Activated B cell treated with CpG ODN at 0.5 μM for 24 hours (primary cell): ENCODE data around the gene DTNA. TPM values are rescaled to one million over a fixed set of nuclear protein-coding genes. Genes with fewer than 3 reads are reported as not detected.

Experiments used
- ATAC-seq: fragments of 200-7000 bp; cut with Tn5 transposase; one replicate; pipeline ENCODE4 v1.10.0; 2021; ENCODE audit warnings: low read depth, mild to moderate bottlenecking, moderate library complexity
- CTCF ChIA-PET: fragments of 350-600 bp; sonication (Branson Sonifier 250); formaldehyde crosslinking; loops from one replicate; lab custom pipeline; 2021; ENCODE audit warnings: antibody characterized with exemption; lab: Charles Lee
- POLR2A ChIA-PET: fragments of 350-600 bp; sonication (Branson Sonifier 250); formaldehyde crosslinking; loops from one replicate; lab custom pipeline; 2021; ENCODE audit warnings: antibody characterized with exemption; lab: Charles Lee
- DNase-seq: peaks from one replicate; pipeline ENCODE4 v3.0.0; 2022
- H3K27ac Mint-ChIP-seq: one replicate; pipeline ENCODE4 v1.8.0; 2020; ENCODE audit warnings: mixed read lengths
- H3K27me3 Mint-ChIP-seq: one replicate; pipeline ENCODE4 v1.8.0; 2021; ENCODE audit warnings: mixed read lengths
- H3K36me3 Mint-ChIP-seq: one replicate; pipeline ENCODE4 v1.8.0; 2021; ENCODE audit warnings: low read depth, mixed read lengths
- H3K4me1 Mint-ChIP-seq: one replicate; pipeline ENCODE4 v1.8.0; 2021; ENCODE audit warnings: mixed read lengths
- H3K4me3 Mint-ChIP-seq: one replicate; pipeline ENCODE4 v1.8.0; 2020; ENCODE audit warnings: mild to moderate bottlenecking, mixed read lengths
- H3K9me3 Mint-ChIP-seq: one replicate; pipeline ENCODE4 v1.8.0; 2020; ENCODE audit warnings: mixed read lengths
- intact Hi-C: fragments of 100-400 bp; cut with micrococcal nuclease; formaldehyde crosslinking; loops from one replicate; pipeline ENCODE4 v1.15.1; 2024
- total RNA-seq: library from RNA; stranded (reverse); gene quantifications from 2 replicates; pipeline ENCODE4 v1.2.3, GENCODE V29; 2022
- TF ChIP-seq, protein P1 (sequence below): fragments of 200-600 bp; IDR thresholded peaks from one replicate; pipeline ENCODE4 v1.8.0; 2022; ENCODE audit warnings: antibody characterized with exemption, mild to moderate bottlenecking

DTNA gene
- total RNA-seq, 1 donor from 2014 or later, result not detected

DNA sequence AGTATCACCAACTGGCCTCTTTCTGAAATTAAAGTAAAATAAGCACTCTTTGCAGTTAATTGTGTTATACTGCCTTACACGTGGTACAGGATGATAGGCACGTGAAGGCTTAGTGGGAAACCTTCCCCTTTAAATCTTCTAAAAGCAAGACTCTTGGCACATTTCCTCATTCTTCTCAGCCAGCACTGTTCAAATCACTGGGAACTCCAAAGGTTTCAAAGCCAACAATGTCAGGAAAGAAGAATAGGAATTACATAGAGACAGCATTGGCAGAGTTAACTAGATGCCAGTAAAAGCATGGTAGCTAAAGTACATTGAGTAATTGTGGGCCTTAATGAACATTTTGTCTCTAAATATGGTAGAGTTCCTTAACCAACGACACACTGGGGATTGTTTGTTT lies 96.4 kb downstream of the DTNA start:
- intact Hi-C loops, result no loop called here
- Mint-ChIP-seq H3K27ac (no peak overlapping the region), H3K4me1 (no peaks in the 10 kb centered on the region), H3K9me3 (no peaks in the 10 kb centered on the region), H3K36me3 (no peaks in the 10 kb centered on the region), H3K27me3 (peaks cover 4% of the 10 kb centered on the region), H3K4me3 (no peak overlapping the region)
- TF ChIP-seq, protein P1, sequence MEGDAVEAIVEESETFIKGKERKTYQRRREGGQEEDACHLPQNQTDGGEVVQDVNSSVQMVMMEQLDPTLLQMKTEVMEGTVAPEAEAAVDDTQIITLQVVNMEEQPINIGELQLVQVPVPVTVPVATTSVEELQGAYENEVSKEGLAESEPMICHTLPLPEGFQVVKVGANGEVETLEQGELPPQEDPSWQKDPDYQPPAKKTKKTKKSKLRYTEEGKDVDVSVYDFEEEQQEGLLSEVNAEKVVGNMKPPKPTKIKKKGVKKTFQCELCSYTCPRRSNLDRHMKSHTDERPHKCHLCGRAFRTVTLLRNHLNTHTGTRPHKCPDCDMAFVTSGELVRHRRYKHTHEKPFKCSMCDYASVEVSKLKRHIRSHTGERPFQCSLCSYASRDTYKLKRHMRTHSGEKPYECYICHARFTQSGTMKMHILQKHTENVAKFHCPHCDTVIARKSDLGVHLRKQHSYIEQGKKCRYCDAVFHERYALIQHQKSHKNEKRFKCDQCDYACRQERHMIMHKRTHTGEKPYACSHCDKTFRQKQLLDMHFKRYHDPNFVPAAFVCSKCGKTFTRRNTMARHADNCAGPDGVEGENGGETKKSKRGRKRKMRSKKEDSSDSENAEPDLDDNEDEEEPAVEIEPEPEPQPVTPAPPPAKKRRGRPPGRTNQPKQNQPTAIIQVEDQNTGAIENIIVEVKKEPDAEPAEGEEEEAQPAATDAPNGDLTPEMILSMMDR, result no peak
- CTCF ChIA-PET, result no interaction called here
- ATAC-seq, result no peak
- POLR2A ChIA-PET, result no interaction called here
- DNase-seq, result no peak

DNA sequence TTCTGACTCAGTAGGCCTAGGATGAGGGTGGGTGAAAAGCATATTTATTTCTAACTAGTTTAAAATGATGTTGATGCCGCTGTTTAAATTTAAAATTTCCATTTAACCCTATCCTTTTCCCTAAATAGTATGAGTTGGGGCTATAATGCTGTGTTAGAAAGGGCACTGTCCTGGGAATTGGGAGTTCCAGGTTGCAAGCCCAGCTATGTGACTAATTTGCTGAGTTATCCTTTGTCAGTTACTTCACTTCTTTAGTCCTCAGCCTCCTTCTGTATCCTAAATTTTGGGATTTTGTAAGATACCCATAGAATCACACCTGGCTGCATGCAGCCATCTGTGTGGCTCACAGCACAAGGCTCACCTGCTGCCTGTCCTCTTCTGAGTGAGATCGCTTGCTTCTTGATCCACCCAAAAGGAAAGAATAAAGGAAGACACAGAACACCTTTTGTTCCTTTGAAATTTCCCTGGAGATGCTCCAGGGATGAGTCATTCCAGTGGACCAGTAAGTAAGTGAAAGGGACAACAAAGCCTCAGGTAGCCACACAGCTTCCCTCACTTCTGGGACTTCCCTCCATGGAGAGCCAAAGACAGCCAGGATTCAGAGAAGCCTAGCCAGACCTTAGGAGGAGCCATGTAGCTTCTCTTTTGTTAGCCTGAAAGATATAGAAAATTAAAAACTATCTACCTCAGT lies 97.2 kb downstream of the DTNA start:
- Mint-ChIP-seq H3K4me3 (no peak overlapping the region), H3K27me3 (peaks cover 4% of the 10 kb centered on the region), H3K27ac (no peak overlapping the region), H3K9me3 (no peaks in the 10 kb centered on the region), H3K4me1 (no peaks in the 10 kb centered on the region), H3K36me3 (no peaks in the 10 kb centered on the region)
- intact Hi-C loops, result no loop called here
- POLR2A ChIA-PET, result no interaction called here
- DNase-seq (no peak), ATAC-seq (no peak)
- CTCF ChIA-PET, result interaction anchor here (1.1 kb wide), 1 partner anchor 19 kb away, joined by 3 read pairs; no protein-coding TSS in a partner anchor
- TF ChIP-seq, protein P1, result no peak

DNA sequence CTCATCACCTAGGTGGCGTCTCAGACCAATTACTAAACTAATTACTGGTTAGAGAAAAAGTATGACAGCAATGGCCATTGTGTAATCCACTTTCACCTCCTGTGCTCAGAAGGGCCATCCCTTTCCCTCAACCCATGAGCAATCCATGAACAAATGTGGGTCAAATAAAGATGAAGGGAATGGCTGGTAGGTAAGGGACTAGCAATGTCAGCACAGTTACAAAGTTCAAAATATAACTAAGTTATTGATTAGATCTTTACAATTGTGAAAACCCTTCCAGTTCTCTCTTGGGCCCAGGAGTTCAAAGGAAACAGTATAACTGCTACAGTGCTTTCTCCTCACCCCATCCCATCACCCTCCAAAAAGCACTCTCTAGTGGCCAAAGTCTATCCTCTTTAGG lies 98.3 kb downstream of the DTNA start:
- Mint-ChIP-seq H3K4me3 (no peak overlapping the region), H3K9me3 (no peaks in the 10 kb centered on the region), H3K4me1 (no peaks in the 10 kb centered on the region), H3K27me3 (peaks cover 4% of the 10 kb centered on the region), H3K27ac (no peak overlapping the region), H3K36me3 (no peaks in the 10 kb centered on the region)
- CTCF ChIA-PET, result interaction anchor here (1.1 kb wide), 1 partner anchor 21 kb away, joined by 3 read pairs; no protein-coding TSS in a partner anchor
- TF ChIP-seq, protein P1, result no peak
- POLR2A ChIA-PET, result no interaction called here
- ATAC-seq, result no peak
- no peak for DNase-seq
- intact Hi-C loops, result no loop called here

DNA sequence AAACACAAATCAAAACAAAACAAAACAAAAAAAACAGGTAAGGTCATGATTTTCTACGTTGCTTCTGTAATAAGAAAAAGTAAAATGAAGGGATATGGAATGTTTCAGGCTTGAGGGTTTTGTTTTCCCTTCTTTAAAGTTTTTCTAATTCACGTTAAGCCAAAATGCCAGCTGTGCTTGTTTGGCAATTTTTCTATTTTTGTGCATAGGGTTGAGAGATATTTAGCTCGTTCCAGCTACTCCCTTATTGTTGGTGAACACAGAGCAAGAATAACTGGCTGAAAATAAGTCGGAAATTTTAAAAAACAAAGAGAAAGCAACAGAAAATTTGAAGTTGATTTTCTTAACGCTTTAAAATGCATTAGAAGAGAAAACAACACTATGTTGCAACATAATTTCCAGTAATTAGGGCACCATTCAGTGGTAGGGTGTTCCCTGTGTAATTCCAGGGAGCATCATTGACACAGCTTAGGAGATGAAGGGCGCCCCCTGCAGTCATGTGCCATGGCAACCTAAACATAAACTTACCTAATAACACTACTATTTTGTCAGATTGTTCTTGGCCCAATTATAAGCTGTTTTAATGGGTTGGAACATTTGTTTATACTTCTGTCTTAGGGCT lies 99.5 kb downstream of the DTNA start:
- no peak for DNase-seq
- POLR2A ChIA-PET, result no interaction called here
- intact Hi-C loops, result no loop called here
- Mint-ChIP-seq H3K36me3 (no peaks in the 10 kb centered on the region), H3K4me1 (no peaks in the 10 kb centered on the region), H3K4me3 (no peak overlapping the region), H3K27ac (no peak overlapping the region), H3K27me3 (peaks cover 7% of the 10 kb centered on the region), H3K9me3 (no peaks in the 10 kb centered on the region)
- CTCF ChIA-PET, result no interaction called here
- TF ChIP-seq, protein P1, result no peak
- ATAC-seq, result no peak

DNA sequence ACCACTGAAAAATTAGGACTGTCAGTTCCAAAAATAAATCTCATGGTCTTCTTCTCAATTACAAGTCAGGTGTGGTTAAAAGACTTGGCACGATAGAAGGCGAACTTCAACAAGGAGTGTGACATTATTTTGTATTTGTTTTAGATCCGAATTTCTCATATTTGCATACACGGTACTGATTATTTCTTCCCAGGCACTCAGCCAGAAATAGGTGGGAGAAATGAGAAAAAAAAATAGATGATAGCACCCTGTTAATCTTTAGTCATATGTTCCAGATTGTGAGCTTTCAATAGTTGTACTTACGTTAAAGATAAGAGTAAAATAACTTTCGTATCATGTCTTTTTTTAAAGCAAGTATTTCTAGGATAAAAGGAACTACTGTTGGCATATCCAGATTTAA lies 106.1 kb downstream of the DTNA start:
- TF ChIP-seq, protein P1, result no peak
- intact Hi-C loops, result no loop called here
- no peaks in the 10 kb centered on the region for H3K4me1 Mint-ChIP-seq

More for the DNA sequence above, 106.1 kb downstream of the DTNA start:
- CTCF ChIA-PET, result no interaction called here
- Mint-ChIP-seq H3K36me3 (no peaks in the 10 kb centered on the region), H3K27ac (no peak overlapping the region), H3K4me3 (no peak overlapping the region), H3K27me3 (peaks cover 3% of the 10 kb centered on the region), H3K9me3 (no peaks in the 10 kb centered on the region)
- POLR2A ChIA-PET, result no interaction called here
- DNase-seq (no peak), ATAC-seq (no peak)
